Activated CD8-positive, alpha-beta memory T cell treated with anti-CD3 and anti-CD28 coated beads, Interleukin-2, amount 50 U/mL, for 48 hours (primary cell): ENCODE results near the gene PKP2.
A peak's percentile ranks its signal among the peaks of the same experiment; 100 is the strongest.

ENCODE experiments used
- DNase-seq: peaks from one replicate; pipeline ENCODE4 v3.0.0-alpha.2; 2020

Gene PKP2

GRCh38 chr12:32896432-32897280 lies at the start of gene PKP2:
TSS of gene PKP2 (minus strand) at chr12:32896777. CDS start at chr12:32896731, 46 bp downstream.
- peak; percentile 56 for DNase-seq

DNA sequence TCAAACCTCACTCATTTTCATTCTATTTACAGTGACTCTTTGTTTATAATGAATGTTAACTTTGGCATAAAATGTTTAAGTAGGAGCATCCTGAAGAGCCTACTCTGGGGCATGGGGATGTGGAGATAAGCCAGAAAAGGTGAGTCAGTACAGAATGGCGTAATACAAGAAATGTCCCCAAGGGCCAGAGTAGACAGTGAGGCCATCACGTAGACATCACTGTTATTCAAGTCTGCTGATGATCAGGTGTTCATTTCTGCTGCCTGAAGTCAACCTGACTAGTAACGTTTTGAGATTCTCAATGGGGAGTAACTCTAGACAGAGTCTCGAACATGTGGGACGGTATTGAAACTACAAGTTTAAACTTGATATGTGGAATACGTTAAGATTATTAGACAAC lies 47.6 kb upstream of the PKP2 start:
- no peak for DNase-seq

- no peak for DNase-seq
These were observed 43.2 kb upstream of the PKP2 start for GRCh38 chr12:32939801-32940200.

DNA sequence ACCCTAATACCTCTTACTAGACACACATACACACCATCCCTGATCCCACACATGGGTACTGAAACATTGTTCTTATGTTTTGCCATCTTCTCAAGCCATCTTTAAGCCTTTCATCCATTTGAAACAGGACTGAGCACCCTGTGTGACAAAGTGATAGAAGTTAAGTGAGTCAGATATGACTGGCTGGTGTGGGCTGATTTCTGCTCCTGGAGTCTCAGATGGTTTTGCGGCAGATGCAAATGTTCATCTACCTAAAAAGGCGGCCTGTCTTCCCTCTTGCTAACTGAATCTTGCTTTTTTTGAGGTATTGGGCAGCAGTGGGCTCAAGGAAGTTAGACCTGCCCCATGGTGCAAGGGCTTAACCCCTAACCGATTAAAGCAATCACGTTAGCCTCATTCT lies 30.4 kb upstream of the PKP2 start:
- no peak for DNase-seq

DNA sequence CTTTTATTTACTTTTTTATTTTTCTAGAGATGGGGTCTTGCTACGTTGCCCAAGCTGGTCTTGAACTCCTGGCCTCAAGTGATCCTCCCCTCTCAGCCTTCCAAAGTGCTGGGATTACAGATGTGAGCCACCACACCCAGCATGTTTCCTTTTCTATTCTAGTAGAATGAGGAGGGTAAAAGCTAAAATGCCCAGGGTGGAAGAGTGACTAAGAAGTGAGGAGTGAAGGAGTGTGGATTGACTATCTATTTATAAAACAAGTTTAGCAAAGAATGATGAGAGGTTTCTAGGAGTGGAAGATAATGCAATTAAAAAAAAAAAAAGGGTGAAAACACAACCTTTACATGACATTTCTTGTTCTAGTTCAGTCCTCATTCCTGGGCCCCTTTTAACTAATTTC lies 29.8 kb upstream of the PKP2 start:
- DNase-seq, result no peak

DNA sequence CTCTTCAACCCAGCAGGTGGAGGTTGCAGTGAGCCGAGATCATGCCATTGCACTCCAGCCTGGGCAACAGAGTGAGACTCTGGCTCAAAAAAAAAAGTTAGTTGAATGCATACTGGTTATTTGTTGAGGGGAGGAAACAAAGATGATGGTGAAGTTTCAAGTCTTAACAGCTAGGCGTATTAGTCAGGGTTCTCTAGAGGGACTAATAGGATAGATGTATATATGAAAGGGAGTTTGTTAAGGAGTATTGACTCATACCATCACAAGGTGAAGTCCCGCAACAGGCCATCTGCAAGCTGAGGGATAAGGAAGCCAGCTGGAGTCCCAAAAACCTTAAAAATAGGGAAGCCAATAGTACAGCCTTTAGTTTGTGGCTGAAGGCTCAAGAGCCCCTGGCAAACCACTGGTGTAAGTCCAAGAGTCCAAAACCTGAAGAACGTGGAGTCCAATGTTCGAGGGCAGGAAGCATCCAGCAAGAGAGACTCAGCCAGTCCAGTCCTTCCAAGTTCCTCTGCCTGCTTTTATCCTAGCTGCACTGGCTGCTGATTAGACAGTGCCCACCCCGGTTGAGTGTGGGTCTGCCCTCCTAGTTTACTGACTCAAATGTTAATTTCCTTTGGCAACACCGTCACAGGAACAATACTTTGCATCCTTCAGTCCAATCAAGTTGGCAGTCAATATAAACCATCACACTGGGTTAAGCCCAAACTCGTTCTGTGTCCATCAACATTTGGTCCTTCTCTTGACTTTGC lies 26.1 kb upstream of the PKP2 start:
- DNase-seq, result no peak

DNA sequence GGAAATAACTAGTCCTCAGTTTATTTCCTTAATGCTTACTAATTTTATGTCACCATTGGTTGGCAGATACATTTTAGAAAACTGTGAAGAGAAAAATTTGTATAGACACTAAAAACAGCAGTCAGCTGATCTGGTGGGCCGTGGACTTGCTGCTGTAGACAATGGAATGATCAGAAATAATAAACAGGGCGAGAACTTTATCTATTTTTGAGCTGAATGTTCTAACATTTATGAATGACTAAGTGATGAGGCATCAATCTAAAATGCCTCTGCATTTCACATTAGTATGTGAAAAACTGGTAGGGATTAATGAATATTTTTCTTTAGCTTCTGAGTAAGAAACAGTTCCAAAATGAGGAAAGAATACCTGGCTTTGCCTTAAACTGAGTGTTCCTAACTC lies 24.8 kb upstream of the PKP2 start:
- DNase-seq, result no peak

DNA sequence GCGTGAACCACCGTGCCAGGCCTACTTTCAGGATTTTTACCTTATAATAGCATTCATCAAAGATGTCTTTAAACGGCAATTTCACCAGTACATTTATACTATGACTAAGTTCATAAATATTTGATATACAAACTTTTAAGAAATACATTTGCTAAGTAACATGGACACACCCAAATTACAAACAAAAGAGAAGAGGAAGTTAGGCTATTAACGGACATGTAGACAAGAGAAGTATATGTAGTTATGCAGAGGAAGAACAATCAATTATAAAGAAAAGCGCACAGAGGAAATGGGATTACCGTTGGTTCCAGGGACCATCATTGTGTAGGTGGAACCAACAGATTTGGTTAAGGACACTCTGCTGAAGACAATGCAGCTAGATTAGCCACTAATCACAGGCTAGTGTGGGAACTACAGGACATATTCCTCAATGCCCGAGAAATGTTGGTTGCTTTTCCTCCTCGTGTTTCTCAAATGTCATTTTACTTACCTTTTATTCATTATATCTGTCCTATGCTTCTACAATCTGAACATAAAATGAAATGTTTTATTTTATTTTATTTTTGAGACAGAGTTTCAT lies 24.0 kb upstream of the PKP2 start:
- DNase-seq, result no peak

GRCh38 chr12:32918890-32919801 lies 22.6 kb upstream of the PKP2 start:
- DNase-seq, result no peak

DNA sequence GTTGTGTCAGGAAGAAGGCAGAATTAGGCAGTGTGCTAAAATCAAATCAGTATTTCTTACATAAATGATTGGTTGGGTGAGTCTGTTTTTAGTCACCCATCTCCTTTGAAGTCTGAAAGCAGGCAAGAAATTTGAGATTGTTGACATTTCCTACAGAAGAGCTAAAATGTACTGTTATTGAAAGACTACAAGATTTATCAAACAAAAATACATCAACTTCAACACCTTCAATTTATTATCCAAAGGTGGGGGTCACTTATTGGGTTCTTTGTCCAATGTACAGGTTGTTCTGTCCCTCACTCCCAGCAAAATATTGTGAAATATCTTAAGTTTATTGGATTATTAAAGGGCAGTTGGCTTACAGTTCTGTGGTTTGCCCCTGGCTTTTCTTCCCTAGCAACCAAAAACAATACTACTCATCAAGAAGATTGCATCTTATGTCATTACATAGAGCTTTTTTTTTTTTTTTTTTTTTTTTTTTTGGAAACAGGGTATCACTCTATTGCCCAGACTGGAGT lies 20.6 kb upstream of the PKP2 start:
- no peak for DNase-seq

DNA sequence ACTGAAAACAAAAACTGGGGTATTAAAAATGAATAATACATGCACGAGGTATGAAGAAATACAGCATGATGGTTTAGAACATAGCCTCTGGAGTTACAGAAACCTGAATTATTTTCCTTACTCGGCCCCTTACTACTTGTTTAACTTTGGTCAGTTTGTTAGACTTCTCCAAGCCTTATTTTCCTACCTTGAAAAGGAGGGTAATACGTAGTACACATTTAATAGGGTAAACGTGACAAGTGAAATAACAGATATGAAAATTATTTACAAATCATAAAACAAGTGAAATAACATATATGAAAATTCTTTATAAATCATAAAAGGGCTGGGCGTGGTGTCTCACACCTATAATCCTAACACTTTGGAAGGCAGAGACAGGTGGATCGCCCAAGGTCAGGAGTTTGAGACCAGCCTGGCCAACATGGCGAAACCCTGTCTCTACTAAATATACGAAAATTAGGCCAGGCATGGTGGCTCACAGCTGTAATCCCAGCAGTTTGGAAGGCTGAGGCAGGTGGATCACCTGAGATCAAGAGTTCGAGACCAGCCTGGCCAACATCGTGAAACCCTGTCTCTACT lies 11.4 kb upstream of the PKP2 start:
- no peak for DNase-seq

DNA sequence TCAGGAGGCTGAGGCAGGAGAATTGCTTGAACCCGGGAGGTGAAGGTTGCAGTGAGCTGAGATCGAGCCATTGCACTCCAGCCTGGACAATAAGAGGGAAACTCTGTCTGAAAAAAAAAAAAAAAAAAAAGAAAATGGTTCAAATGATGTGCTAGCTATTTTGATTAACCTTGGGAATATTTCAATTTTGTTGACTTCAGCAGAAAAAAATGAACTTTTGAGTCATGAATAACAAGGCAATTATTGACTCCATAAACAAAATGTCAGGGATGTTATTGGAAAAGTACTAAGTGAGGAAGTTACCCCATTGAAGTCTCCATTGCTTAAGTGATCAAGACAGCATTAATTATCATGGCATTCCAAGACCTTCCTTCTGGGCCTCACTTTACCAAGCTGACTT lies 10.6 kb upstream of the PKP2 start:
- no peak for DNase-seq

- DNase-seq, result no peak
These were observed 10.0 kb upstream of the PKP2 start for GRCh38 chr12:32906399-32907165.

DNA sequence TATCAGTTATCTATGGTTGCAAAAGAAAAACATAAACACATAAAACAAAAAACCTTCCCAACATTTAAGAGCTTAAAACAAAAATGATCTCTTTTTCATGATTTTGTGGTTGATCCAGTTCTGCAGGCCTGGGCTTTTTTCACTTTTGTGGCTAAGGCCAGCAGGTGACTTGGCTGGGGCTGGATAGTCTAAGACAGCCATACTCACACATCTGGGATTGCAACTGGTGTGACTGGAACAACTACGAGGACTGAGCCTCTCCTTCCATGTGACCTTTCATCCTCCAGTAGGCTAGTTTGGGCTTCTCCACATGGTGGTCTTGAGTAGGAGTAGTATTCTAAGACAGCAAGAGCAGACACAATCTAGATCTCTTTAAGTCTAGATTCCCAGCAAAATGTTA lies 7.2 kb upstream of the PKP2 start:
- no peak for DNase-seq

DNA sequence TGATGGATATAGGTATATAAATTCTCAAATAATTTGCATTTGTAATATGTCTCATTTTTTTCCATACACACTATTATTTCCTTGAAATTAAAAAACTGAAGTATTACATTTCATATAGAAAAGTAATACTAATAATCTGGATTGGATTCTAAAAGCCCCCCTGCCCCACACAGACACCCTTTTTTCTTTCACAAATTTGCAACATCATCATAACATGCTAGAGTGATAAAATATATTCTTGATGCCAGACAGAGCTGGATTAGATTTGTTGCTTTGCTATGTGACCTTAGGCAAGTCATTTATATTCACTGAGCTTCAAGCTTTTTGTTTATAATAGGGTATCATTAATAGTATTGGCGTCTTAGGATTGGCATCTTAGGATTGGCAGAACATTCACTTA lies 6.7 kb upstream of the PKP2 start:
- DNase-seq, result no peak

DNA sequence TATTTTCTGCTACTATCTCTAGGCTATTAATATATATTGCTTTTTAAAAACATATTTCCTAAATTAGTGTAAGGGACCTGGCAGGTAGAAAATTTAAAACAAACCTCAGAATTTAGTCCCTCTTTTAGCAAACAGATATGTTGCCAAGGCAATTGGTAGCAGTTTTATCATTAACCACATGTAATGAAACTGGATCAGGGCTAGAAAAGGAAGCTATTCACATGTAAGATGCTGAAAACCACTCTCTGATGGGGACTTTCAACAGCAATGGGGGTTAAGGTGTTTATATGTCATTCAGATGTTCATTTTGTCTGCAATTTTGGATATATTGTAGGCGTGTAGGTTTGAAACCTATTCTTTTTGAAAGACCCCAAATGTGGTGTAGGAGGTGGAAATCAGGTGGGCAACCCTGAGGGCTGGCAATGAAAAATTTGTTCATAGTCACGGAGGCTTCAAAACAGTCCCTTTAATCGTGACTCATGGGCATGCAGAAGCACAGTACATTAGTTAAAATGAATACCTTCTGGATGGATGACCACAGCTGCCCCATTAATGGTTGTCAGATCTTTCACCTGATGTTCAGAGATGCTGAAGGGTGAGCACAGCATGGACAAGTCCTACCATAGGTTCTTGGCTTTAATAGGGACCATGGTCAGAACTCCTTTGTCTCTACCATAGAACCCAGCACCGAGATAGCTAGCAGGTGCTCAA lies 5.9 kb upstream of the PKP2 start:
- no peak for DNase-seq

GRCh38 chr12:32901553-32901952 lies 5.0 kb upstream of the PKP2 start:
- no peak for DNase-seq

DNA sequence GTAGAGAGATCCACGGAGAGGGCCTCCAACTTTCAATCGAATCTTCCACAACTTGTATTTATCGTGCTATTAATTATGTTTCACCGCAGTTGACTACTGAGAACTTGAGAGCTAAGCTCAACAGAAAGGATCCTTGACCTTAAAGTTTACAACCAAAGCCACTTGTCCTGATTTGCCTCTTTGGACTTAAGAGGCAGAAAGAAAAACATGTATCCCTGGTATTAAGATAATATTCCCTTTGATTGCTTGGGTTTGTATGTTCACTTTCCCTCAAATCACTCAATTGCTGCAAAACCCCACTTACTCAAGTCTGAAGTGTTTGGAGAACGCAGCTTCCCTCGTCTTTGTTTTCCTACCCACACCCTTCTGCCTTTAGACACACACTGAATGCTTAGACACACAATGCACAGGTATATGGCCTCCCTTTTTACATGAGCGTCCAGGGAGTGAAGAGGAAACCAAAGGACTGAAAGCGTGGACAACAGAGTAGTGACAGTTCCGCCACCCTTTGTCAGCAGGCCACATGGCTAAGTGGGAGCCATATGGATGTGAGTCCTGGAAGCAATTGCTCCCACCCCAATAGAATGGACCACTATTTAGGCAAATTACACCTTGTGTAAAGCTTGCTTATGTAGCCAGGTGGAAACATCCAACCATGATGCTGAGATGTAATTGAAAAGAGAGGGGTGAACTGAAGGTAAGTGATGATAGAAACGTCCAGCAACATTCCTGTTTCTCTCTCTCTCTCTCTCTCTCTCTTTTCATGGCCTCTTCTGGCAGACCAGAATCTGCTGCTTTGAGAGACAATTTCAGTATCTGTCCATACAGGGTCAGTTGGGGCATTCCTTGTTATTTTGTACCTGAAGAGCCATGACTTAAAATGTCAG lies 1.4 kb upstream of the PKP2 start:
- DNase-seq, result no peak

DNA sequence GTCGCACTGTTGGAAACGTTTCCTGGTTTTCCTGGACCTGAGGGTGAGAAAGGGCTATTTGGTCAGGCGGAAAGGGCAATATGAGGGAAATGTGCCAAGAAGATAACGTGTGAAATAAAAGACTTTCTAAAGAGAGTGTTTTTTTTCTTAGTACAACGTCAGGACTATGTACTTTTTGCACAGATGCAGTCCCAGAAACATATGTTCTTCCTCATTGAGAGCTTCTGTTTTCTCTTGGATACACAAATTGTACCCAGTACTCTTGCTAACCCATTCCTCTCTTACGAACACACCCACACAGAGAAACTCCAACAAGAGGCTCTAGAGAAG lies 669 bp upstream of the PKP2 start:
- DNase-seq, result no peak
